ENCODE measurements around the gene NRXN3. TPM values are rescaled to one million over a fixed set of nuclear protein-coding genes. Genes with fewer than 3 reads are reported as not detected.

Gene NRXN3
- total and polyA plus RNA-seq, 2 donors (not counting 1 experiment from before 2014, with no cell fraction given): not detected

DNA sequence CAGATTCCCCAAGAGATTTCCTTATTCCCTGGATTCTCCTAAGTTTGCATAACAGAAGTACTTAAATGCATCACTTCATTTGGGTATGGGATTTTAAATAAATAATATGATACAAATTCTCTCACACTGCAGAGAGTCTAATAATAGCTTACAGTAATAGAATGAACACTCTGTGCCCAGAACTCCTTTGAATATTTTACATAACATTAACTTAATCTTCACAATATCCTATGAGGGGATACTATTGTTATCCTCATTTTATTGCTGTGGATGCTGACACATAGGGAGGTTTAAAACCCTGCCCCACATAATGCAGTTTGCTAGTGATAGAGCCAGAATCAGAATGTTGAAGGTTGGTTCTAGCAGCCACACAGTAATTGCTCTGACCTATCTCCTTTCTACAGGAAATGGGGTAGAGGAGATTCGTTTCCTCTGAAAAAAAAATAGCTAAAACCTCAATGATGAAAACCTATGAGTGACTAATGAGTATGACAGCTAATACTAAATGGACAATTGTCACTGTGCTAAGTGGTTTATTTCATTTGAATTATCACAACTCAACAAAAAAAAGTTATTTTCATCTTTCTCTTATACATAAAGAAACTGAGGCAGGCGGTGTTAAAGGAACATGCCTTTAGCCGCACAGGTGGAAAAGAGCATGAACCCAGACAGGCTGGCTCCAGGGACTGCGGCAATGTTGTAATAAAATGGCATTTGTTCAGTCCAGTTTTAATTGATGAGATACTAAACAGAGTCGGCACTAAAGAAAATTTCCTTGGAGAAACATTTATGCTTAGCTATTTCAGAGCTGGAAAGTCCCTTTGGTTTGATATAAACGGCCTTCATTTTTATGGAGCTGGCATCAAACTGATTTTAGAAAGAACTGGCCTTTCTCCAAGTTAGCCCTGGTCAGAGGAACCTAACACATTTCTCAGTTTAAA lies 880.9 kb downstream of the NRXN3 start:
- H3K4me1 Mint-ChIP-seq: no peaks in the 10 kb centered on the region
- Histone ChIP-seq H3K36me3 (replicated peaks in 1 of 2; ENCODE audit: control extremely low read depth in 1 of 2, control insufficient read depth in 1 of 2, extremely low read depth in 1 of 2, insufficient read depth in 2 of 2, low read length in 1 of 2) (no peaks in the 10 kb centered on the region), H3K79me2 (ENCODE audit: control insufficient read depth, insufficient read depth, low read length) (no peaks in the 10 kb centered on the region), H3K27me3 (replicated peaks in 1 of 4; ENCODE audit: control extremely low read depth in 1 of 4, control insufficient read depth in 3 of 4, insufficient read depth in 4 of 4, low read length in 3 of 4) (no peaks in the 10 kb centered on the region), H3K9me3 (ENCODE audit: control extremely low read depth in 1 of 3, control insufficient read depth in 2 of 3, insufficient read depth in 1 of 3, low read length in 2 of 3) (no peaks in the 10 kb centered on the region), H3K27ac (ENCODE audit: low read length in 2 of 2) (no peak overlapping the region), H3K4me2 (replicated peaks; ENCODE audit: low read depth, low read length, poor library complexity, severe bottlenecking) (no peak overlapping the region), H3K9ac (ENCODE audit: low read length) (no peak overlapping the region), H3K4me1 (ENCODE audit: control insufficient read depth in 2 of 2, insufficient read depth in 2 of 2, low read length in 2 of 2) (no peaks in the 10 kb centered on the region), H4K20me1 (ENCODE audit: control insufficient read depth, insufficient read depth, low read length, poor library complexity, severe bottlenecking) (no peaks in the 10 kb centered on the region), H2AFZ (ENCODE audit: insufficient read depth, low read depth, low read length, poor library complexity, severe bottlenecking) (no peak overlapping the region), H3K4me3 (ENCODE audit: control extremely low read depth in 1 of 5, extremely low read depth in 1 of 5, insufficient read depth in 1 of 5, low read depth in 2 of 5, low read length in 4 of 5) (no peak overlapping the region)
- ATAC-seq (ENCODE audit: low read depth) (no peak), DNase-seq (no peak)
- 78% methylated on average over 4 of the region's 6 CpGs for WGBS (ENCODE audit: insufficient coverage)
- H3K27me3 Mint-ChIP-seq: no peaks in the 10 kb centered on the region
- ChIA-PET CTCF (no interaction called here), POLR2A (no interaction called here)
- H3K9me3 Mint-ChIP-seq (ENCODE audit: insufficient read depth): no peaks in the 10 kb centered on the region
- no peak overlapping the region for H3K4me3 Mint-ChIP-seq
- TF ChIP-seq, protein P1, sequence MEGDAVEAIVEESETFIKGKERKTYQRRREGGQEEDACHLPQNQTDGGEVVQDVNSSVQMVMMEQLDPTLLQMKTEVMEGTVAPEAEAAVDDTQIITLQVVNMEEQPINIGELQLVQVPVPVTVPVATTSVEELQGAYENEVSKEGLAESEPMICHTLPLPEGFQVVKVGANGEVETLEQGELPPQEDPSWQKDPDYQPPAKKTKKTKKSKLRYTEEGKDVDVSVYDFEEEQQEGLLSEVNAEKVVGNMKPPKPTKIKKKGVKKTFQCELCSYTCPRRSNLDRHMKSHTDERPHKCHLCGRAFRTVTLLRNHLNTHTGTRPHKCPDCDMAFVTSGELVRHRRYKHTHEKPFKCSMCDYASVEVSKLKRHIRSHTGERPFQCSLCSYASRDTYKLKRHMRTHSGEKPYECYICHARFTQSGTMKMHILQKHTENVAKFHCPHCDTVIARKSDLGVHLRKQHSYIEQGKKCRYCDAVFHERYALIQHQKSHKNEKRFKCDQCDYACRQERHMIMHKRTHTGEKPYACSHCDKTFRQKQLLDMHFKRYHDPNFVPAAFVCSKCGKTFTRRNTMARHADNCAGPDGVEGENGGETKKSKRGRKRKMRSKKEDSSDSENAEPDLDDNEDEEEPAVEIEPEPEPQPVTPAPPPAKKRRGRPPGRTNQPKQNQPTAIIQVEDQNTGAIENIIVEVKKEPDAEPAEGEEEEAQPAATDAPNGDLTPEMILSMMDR (IDR thresholded peaks at IDR 0.05): no peak
- no peak for TF ChIP-seq EZH2 (IDR thresholded peaks at IDR 0.05; ENCODE audit: borderline replicate concordance, insufficient read depth, low read depth, low read length, poor library complexity, severe bottlenecking)
- no peak overlapping the region for H3K27ac Mint-ChIP-seq
- intact Hi-C loops (cut with micrococcal nuclease): no loop called here

GRCh38 chr14:79051742-79052141 lies 881.6 kb downstream of the NRXN3 start:
- no peak overlapping the region for H3K27ac ChIP-seq (ENCODE audit: low read length in 2 of 2)
- no peaks in the 10 kb centered on the region for H3K79me2 ChIP-seq (ENCODE audit: control insufficient read depth, insufficient read depth, low read length)
- no peaks in the 10 kb centered on the region for H3K4me1 ChIP-seq (ENCODE audit: control insufficient read depth in 2 of 2, insufficient read depth in 2 of 2, low read length in 2 of 2)
- no peak for TF ChIP-seq EZH2 (IDR thresholded peaks at IDR 0.05; ENCODE audit: borderline replicate concordance, insufficient read depth, low read depth, low read length, poor library complexity, severe bottlenecking)
- TF ChIP-seq, protein P1 (IDR thresholded peaks at IDR 0.05): no peak
- no peak for DNase-seq
- H2AFZ ChIP-seq (ENCODE audit: insufficient read depth, low read depth, low read length, poor library complexity, severe bottlenecking): no peak overlapping the region
- H4K20me1 ChIP-seq (ENCODE audit: control insufficient read depth, insufficient read depth, low read length, poor library complexity, severe bottlenecking): no peaks in the 10 kb centered on the region
- CTCF ChIA-PET: no interaction called here
- WGBS (ENCODE audit: insufficient coverage): 100% methylated on average over 1 of the region's 4 CpGs
- no peak overlapping the region for H3K4me3 ChIP-seq (ENCODE audit: control extremely low read depth in 1 of 5, extremely low read depth in 1 of 5, insufficient read depth in 1 of 5, low read depth in 2 of 5, low read length in 4 of 5)
- intact Hi-C loops (cut with micrococcal nuclease): no loop called here
- no peak overlapping the region for H3K27ac Mint-ChIP-seq
- no peak overlapping the region for H3K4me3 Mint-ChIP-seq
- H3K36me3 ChIP-seq (replicated peaks in 1 of 2; ENCODE audit: control extremely low read depth in 1 of 2, control insufficient read depth in 1 of 2, extremely low read depth in 1 of 2, insufficient read depth in 2 of 2, low read length in 1 of 2): no peaks in the 10 kb centered on the region
- H3K27me3 Mint-ChIP-seq: no peaks in the 10 kb centered on the region
- H3K9me3 ChIP-seq (ENCODE audit: control extremely low read depth in 1 of 3, control insufficient read depth in 2 of 3, insufficient read depth in 1 of 3, low read length in 2 of 3): no peaks in the 10 kb centered on the region
- no peaks in the 10 kb centered on the region for H3K27me3 ChIP-seq (replicated peaks in 1 of 4; ENCODE audit: control extremely low read depth in 1 of 4, control insufficient read depth in 3 of 4, insufficient read depth in 4 of 4, low read length in 3 of 4)
- no peaks in the 10 kb centered on the region for H3K9me3 Mint-ChIP-seq (ENCODE audit: insufficient read depth)
- H3K4me2 ChIP-seq (replicated peaks; ENCODE audit: low read depth, low read length, poor library complexity, severe bottlenecking): no peak overlapping the region
- no peak for ATAC-seq (ENCODE audit: low read depth)
- POLR2A ChIA-PET: no interaction called here
- H3K9ac ChIP-seq (ENCODE audit: low read length): no peak overlapping the region
- H3K4me1 Mint-ChIP-seq: no peaks in the 10 kb centered on the region
